ENCODE measurements around the gene KRT3. TPM values are rescaled to one million over a fixed set of nuclear protein-coding genes. Genes with fewer than 3 reads are reported as not detected.
A peak's percentile ranks its signal among the peaks of the same experiment; 100 is the strongest.

KRT3 gene
- total RNA-seq, 1 donor from 2014 or later, result not detected

- ATAC-seq, result no peak
- no peak overlapping the region for H3K27ac ChIP-seq
- intact Hi-C loops (cut with DNase I), result no loop called here
These were observed 9.8 kb upstream of the KRT3 start for GRCh38 chr12:52805739-52806138.

DNA sequence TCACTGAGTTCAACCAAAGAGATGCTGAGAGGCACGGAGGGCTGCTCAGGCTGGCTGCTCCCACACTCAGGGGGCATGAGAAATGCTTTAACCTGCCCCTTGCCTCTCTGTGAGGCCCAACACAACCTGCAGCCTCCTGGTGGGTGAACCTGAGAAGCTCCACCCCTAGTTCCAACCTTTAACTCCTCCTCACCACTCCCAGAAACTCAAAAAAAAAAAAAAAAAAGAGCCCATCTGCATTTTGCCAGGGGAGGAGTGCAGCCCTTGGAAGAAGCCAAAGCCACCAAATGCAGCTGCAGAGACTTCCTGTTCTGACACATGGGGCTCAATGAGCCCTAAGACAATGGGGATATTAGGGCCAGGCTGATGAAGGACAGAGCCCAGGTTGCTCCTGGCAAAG lies 9.1 kb upstream of the KRT3 start:
- H3K27ac ChIP-seq, result no peak overlapping the region
- ATAC-seq (no peak), DNase-seq (peak; percentile 10)
- TF ChIP-seq, protein P1, sequence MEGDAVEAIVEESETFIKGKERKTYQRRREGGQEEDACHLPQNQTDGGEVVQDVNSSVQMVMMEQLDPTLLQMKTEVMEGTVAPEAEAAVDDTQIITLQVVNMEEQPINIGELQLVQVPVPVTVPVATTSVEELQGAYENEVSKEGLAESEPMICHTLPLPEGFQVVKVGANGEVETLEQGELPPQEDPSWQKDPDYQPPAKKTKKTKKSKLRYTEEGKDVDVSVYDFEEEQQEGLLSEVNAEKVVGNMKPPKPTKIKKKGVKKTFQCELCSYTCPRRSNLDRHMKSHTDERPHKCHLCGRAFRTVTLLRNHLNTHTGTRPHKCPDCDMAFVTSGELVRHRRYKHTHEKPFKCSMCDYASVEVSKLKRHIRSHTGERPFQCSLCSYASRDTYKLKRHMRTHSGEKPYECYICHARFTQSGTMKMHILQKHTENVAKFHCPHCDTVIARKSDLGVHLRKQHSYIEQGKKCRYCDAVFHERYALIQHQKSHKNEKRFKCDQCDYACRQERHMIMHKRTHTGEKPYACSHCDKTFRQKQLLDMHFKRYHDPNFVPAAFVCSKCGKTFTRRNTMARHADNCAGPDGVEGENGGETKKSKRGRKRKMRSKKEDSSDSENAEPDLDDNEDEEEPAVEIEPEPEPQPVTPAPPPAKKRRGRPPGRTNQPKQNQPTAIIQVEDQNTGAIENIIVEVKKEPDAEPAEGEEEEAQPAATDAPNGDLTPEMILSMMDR (IDR thresholded peaks at IDR 0.05), result no peak
- H3K9me3 ChIP-seq, result no peaks in the 10 kb centered on the region
- peaks cover 6% of the 10 kb centered on the region for H3K4me1 ChIP-seq
- intact Hi-C loops (cut with DNase I), result no loop called here
- no peak overlapping the region for H3K4me3 ChIP-seq
- H3K27me3 ChIP-seq, result no peaks in the 10 kb centered on the region
- no peaks in the 10 kb centered on the region for H3K36me3 ChIP-seq

More at GRCh38 chr12:52805739-52806138, 9.8 kb upstream of the KRT3 start:
- no peaks in the 10 kb centered on the region for H3K36me3 ChIP-seq
- no peaks in the 10 kb centered on the region for H3K9me3 ChIP-seq
- no peaks in the 10 kb centered on the region for H3K4me1 ChIP-seq
- no peak overlapping the region for H3K4me3 ChIP-seq
- TF ChIP-seq, protein P1 (IDR thresholded peaks at IDR 0.05), result no peak
- DNase-seq, result no peak
- no peaks in the 10 kb centered on the region for H3K27me3 ChIP-seq

DNA sequence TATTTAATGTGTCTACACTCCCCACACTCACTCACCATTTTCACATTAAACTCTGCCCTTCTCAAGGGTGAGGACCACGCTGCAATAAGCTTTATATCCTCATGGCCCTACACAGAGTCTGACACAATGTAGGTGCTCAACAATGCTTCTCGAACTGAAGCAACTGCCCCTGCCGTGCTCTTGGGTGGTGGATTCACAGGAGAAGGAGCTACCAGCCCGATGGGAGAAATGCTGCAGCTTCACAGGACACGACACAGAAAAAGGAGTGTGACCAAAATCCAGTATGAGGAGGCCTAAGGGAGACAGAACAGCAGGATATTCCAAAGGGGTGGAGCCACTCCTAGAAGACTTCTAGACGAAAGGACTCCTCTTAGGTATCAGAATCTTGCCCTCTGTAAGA lies 6.5 kb upstream of the KRT3 start:
- ATAC-seq (no peak), DNase-seq (peak; percentile 38)
- Histone ChIP-seq H3K27ac (no peak overlapping the region), H3K4me1 (peaks cover 11% of the 10 kb centered on the region), H3K27me3 (no peaks in the 10 kb centered on the region), H3K4me3 (no peak overlapping the region), H3K36me3 (no peaks in the 10 kb centered on the region), H3K9me3 (no peaks in the 10 kb centered on the region)
- TF ChIP-seq, protein P1 (IDR thresholded peaks at IDR 0.05), result no peak
- intact Hi-C loops (cut with DNase I), result no loop called here

GRCh38 chr12:52801773-52802172 lies 5.9 kb upstream of the KRT3 start:
- intact Hi-C loops (cut with DNase I), result no loop called here
- H3K27me3 ChIP-seq, result no peaks in the 10 kb centered on the region
- ATAC-seq, result no peak

DNA sequence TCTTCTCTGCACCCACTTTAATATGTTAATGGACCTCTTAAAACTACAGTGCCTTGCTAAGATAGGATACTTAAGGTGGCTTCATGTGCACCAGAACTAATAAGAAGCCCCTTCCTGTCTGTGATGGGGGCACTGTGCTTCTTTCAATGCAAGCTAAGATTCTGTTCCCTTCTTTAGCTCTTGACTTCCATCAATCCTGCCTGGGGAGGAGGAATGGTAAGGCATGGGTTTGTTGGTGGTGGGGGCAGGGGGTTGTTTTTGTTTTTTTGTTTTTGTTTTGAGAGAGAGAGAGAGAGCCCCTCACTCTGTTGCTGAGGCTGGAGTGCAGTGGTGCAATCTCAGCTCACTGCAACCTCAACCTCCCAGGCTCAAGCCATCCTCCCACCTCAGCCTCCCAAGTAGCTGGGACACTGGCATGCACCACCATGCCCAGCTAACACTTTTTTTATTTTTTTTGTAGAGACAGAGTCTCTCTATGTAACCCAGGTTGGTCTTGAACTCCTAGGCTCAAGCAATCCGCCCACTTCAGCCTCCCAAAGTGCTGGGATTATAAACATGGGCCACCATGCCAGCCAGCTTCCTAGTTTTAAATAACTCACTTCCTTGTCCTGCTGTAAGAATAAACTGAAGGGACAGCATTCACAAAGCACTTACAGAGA lies 4.5 kb upstream of the KRT3 start:
- Histone ChIP-seq H3K36me3 (no peaks in the 10 kb centered on the region), H3K4me3 (no peak overlapping the region), H3K9me3 (no peaks in the 10 kb centered on the region), H3K27me3 (no peaks in the 10 kb centered on the region), H3K4me1 (peaks cover 11% of the 10 kb centered on the region), H3K27ac (no peak overlapping the region)
- TF ChIP-seq, protein P1 (IDR thresholded peaks at IDR 0.05), result no peak
- DNase-seq (peak; percentile 25), ATAC-seq (no peak)
- intact Hi-C loops (cut with DNase I), result no loop called here

More at GRCh38 chr12:52801773-52802172, 5.9 kb upstream of the KRT3 start:
- Histone ChIP-seq H3K27ac (no peak overlapping the region), H3K4me1 (peaks cover 11% of the 10 kb centered on the region), H3K9me3 (no peaks in the 10 kb centered on the region), H3K4me3 (no peak overlapping the region), H3K36me3 (no peaks in the 10 kb centered on the region)
- TF ChIP-seq, protein P1 (IDR thresholded peaks at IDR 0.05), result no peak
- DNase-seq, result peak; percentile 20

All from upper lobe of right lung (tissue), 1 donor.